K562 (cell line): ENCODE data around the gene PUM1. TPM values are rescaled to one million over a fixed set of nuclear protein-coding genes. Genes with fewer than 3 reads are reported as not detected.

Source experiments
- ATAC-seq: fragments of 200-7000 bp; cut with Tn5 transposase; 3 replicates; pipeline ENCODE4 v1.9.1; 2020; ENCODE audit warnings: moderate library complexity
- BruUV-seq: library from RNA; stranded (reverse); fragments of 400-500 nt; replicated peaks from 2 replicates; lab custom pipeline; 2021; lab: Mats Ljungman, UMichigan
- CTCF ChIA-PET: fragments of 300-600 bp; formaldehyde crosslinking; extraction: SDS; loops from one replicate; lab custom pipeline; 2021; ENCODE audit warnings: low intra/inter-chr PET ratio; lab: Yijun Ruan, JAX
- POLR2A ChIA-PET: fragments of 300-600, 350-650 bp; sonication (Branson Sonifier 250); formaldehyde crosslinking; extraction: SDS; loops from one replicate; lab custom pipeline; 2021; ENCODE audit warnings: antibody characterized with exemption, inconsistent platforms; lab: Yijun Ruan, JAX
- DNase-seq, 4 experiments: peaks; one replicate each; pipeline versions ENCODE4 v3.0.0 to v3.0.0-alpha.2; 2011 to 2018; ENCODE audit warnings: low spot score in 3 of 4, mixed read lengths in 3 of 4; ENCODE audit errors: extremely low read depth in 1 of 4
- FAIRE-seq: peaks from 2 replicates; lab custom pipeline; 2011; peaks lifted over from hg19 to GRCh38; lab: Jason Lieb, UNC
- H2AFZ ChIP-seq: 2 replicates; pipeline ENCODE4 v1.6.0; 2011; ENCODE audit warnings: low read depth, low read length, control low read depth, inconsistent platforms
- H3K27ac ChIP-seq: fragments of 200-600 bp; 3 replicates; pipeline ENCODE4 v1.8.0; 2011; ENCODE audit warnings: low read depth, mild to moderate bottlenecking, control low read depth, inconsistent platforms, low read length, moderate library complexity, mixed read lengths; ENCODE audit errors: extremely low read depth
- H3K27me3 ChIP-seq, 2 experiments: fragments of 300-600 bp in 1 of 2; 2 replicates in 1 of 2; 3 replicates in 1 of 2; pipeline versions ENCODE4 v1.6.0 to v1.8.0; 2011; ENCODE audit warnings: inconsistent platforms in 2 of 2, low read length in 2 of 2, mild to moderate bottlenecking in 1 of 2, mixed read lengths in 1 of 2, moderate library complexity in 1 of 2; ENCODE audit not compliant: control insufficient read depth in 2 of 2, insufficient read depth in 2 of 2
- H3K36me3 ChIP-seq: fragments of 300-600 bp; 3 replicates; pipeline ENCODE4 v1.8.0; 2011; ENCODE audit warnings: mild to moderate bottlenecking, low read length, inconsistent platforms; ENCODE audit not compliant: control insufficient read depth, insufficient read depth
- H3K4me1 ChIP-seq, 2 experiments: fragments of 200-600 bp in 1 of 2; replicated peaks in 1 of 2; 2 replicates in 1 of 2; 3 replicates in 1 of 2; pipeline versions ENCODE4 v1.5.1 to v1.8.0; 2011; ENCODE audit warnings: inconsistent platforms in 2 of 2, low read length in 2 of 2, mild to moderate bottlenecking in 1 of 2, mixed read lengths in 1 of 2, moderate library complexity in 1 of 2; ENCODE audit not compliant: control insufficient read depth in 2 of 2, insufficient read depth in 2 of 2
- H3K4me2 ChIP-seq: 2 replicates; pipeline ENCODE4 v1.6.1; 2011; ENCODE audit warnings: low read length, control low read depth, inconsistent platforms, mixed read lengths; ENCODE audit not compliant: insufficient read depth
- H3K4me3 ChIP-seq: fragments of 200-600 bp; sonication (generic), shearing (Covaris generic); 2 replicates; pipeline ENCODE4 v1.5.1; 2016; ENCODE audit warnings: control low read depth, inconsistent platforms
- H3K79me2 ChIP-seq: fragments of 200-600 bp; 3 replicates; pipeline ENCODE4 v1.8.0; 2011; ENCODE audit warnings: low read length, inconsistent platforms; ENCODE audit not compliant: control insufficient read depth, insufficient read depth
- H3K9ac ChIP-seq, 2 experiments: 2 replicates each; pipeline versions ENCODE4 v1.6.0 to v1.6.1; 2011; ENCODE audit warnings: low read depth in 2 of 2, low read length in 2 of 2, control low read depth in 1 of 2, inconsistent platforms in 1 of 2, mild to moderate bottlenecking in 1 of 2, mixed read lengths in 1 of 2; ENCODE audit not compliant: insufficient read depth in 1 of 2
- H3K9me1 ChIP-seq: one replicate; pipeline ENCODE4 v1.6.0; 2011; ENCODE audit warnings: inconsistent platforms, mild to moderate bottlenecking, low read length, moderate library complexity; ENCODE audit not compliant: control insufficient read depth, insufficient read depth
- H3K9me3 ChIP-seq: replicated peaks from 2 replicates; pipeline ENCODE4 v1.5.1; 2011; ENCODE audit warnings: low read depth, low read length, inconsistent platforms; ENCODE audit not compliant: control insufficient read depth, insufficient read depth
- H4K20me1 ChIP-seq: replicated peaks from 2 replicates; pipeline ENCODE4 v1.6.1; 2011; ENCODE audit warnings: low read length, inconsistent platforms, mixed read lengths; ENCODE audit not compliant: control insufficient read depth, insufficient read depth
- HDAC8 ChIP-seq: fragments of 450-650 bp; IDR thresholded peaks from 2 replicates; pipeline ENCODE4 v1.6.1; 2016; ENCODE audit warnings: mild to moderate bottlenecking, missing genetic modification characterization, moderate library complexity, missing compliant biosample characterization
- MTA1 ChIP-seq: fragments of 450-650 bp; IDR thresholded peaks from 2 replicates; pipeline ENCODE4 v1.6.1; 2017; ENCODE audit warnings: borderline replicate concordance
- RNF219 ChIP-seq: fragments of 250-450 bp; sonication (Bioruptor Pico); IDR thresholded peaks from 2 replicates; pipeline ENCODE4 v1.5.0; 2022; ENCODE audit warnings: mild to moderate bottlenecking
- TCF3 ChIP-seq: sonication (generic); formaldehyde crosslinking; IDR thresholded peaks from 2 replicates; pipeline ENCODE4 v1.4.0; 2020; ENCODE audit warnings: mild to moderate bottlenecking, missing genetic modification reagents
- ZBTB11 ChIP-seq, 3 experiments: fragments of 200-800 bp in 1 of 3; fragments of 250-450 bp in 1 of 3; fragments of 450-650 bp in 1 of 3; sonication (Bioruptor Pico) in 1 of 3; sonication (Bioruptor generic) in 1 of 3; formaldehyde crosslinking in 1 of 3; IDR thresholded peaks; 2 replicates each; pipeline versions ENCODE4 v1.6.1 to v1.8.0; 2016 to 2022; ENCODE audit warnings: mild to moderate bottlenecking in 2 of 3, missing genetic modification characterization in 2 of 3, missing compliant biosample characterization in 1 of 3, moderate library complexity in 1 of 3
- ZNF175 ChIP-seq: fragments of 200-800 bp; sonication (Bioruptor generic); IDR thresholded peaks from 2 replicates; pipeline ENCODE4 v1.6.1; 2016; ENCODE audit warnings: low read depth, mild to moderate bottlenecking, missing genetic modification characterization, missing compliant biosample characterization
- ZNF239 ChIP-seq: fragments of 250-450 bp; sonication (Bioruptor Pico); IDR thresholded peaks from 2 replicates; pipeline ENCODE4 v1.4.0; 2020; ENCODE audit warnings: mild to moderate bottlenecking
- WGBS: fragments of 100-300 bp; shearing (Covaris generic); methylation state at CpG from one replicate; pipeline ENCODE4 v1.1.6; 2016; ENCODE audit warnings: low coverage, mixed read lengths; ENCODE audit not compliant: insufficient coverage; ENCODE audit errors: missing lambda C conversion rate; 5-methylcytosine and 5-hydroxymethylcytosine counted together
- in situ Hi-C: fragments of 300-500 bp; cut with MboI; formaldehyde crosslinking; loops from 4 replicates; pipeline ENCODE4 v1.15.0; 2018; ENCODE audit warnings: inconsistent platforms, mixed read lengths
- intact Hi-C: fragments of 100-400 bp; cut with micrococcal nuclease; formaldehyde crosslinking; loops from 2 replicates; pipeline ENCODE4 v1.14.2; 2022
- polyA plus RNA-seq, 8 experiments: library from polyadenylated mRNA; depleted of rRNA in 4 of 8; stranded (reverse) in 5 of 8; unstranded in 3 of 8; fragments of >200 nt; fragmentation: Nextera tagmentation in 2 of 8; fragmentation: Illumina TruSeq in 1 of 8; extraction: Ambion mirVana in 2 of 8; extraction: Trizol in 1 of 8; gene quantifications; 2 replicates each; pipeline versions ENCODE4 v1.2.1 to v1.2.3, GENCODE V29; 2011 to 2014; ENCODE audit warnings: inconsistent platforms in 1 of 8, missing spikeins in 1 of 8
- total RNA-seq, 7 experiments: library from RNA; depleted of rRNA in 6 of 7; stranded (reverse); fragments of >200 nt in 6 of 7; fragmentation: Illumina TruSeq in 2 of 7; extraction: Trizol in 2 of 7; gene quantifications; 2 replicates each; pipeline versions ENCODE4 v1.2.1 to v1.2.3, GENCODE V29; 2011 to 2021; ENCODE audit warnings: low replicate concordance in 1 of 7

Gene PUM1
- total and polyA plus RNA-seq, 9 of the 15 experiments (the other 6 are each of a cell fraction or from before 2014, with no cell fraction given), result 37.7 to 104 (median 55.7) TPM

GRCh38 chr1:30905916-30906620 lies 159.4 kb downstream of the PUM1 start:
- H3K27me3 ChIP-seq, result no peaks in the 10 kb centered on the region
- no peak overlapping the region for H3K4me3 ChIP-seq
- H3K9me3 ChIP-seq, result no peaks in the 10 kb centered on the region
- H3K4me2 ChIP-seq, result no peak overlapping the region
- no peak for TF ChIP-seq ZNF175 (CRISPR knock-in tag)
- TF ChIP-seq TCF3, result no peak
- TF ChIP-seq ZNF239, result peak; percentile 55; the same call in 1 of the 2 replicates
- no peak for TF ChIP-seq ZBTB11 (CRISPR knock-in tag; IDR thresholded peaks at IDR 0.05)
- no peak for TF ChIP-seq HDAC8
- no peak for TF ChIP-seq RNF219
- TF ChIP-seq MTA1, result no peak
- TF ChIP-seq, all 486 proteins: peak for 1
- Histone ChIP-seq H3K9ac (peak overlapping the region in 1 of 2 experiments; percentile 61; a peak in 2 of 4 replicates), H3K79me2 (peaks cover 19% of the 10 kb centered on the region), H3K4me1 (peaks cover 39 to 66% of the 10 kb centered on the region in 2 experiments), H3K36me3 (no peaks in the 10 kb centered on the region), H3K27ac (no peak overlapping the region), H3K9me1 (no peaks in the 10 kb centered on the region), H4K20me1 (peaks cover 15% of the 10 kb centered on the region), H2AFZ (no peak overlapping the region)
- POLR2A ChIA-PET, result interaction anchor here (0.6 to 2.5 kb wide), 9 partner anchors 9 to 180 kb away, joined by 3 to 12 read pairs (median 4); no protein-coding TSS in a partner anchor
- no peak for FAIRE-seq
- DNase-seq, result no peak
- 57% methylated on average over 9 of the region's 9 CpGs for WGBS
- no TSS peak for BruUV-seq
- ATAC-seq, result no peak
- CTCF ChIA-PET, result no interaction called here
- in situ Hi-C loops, result no loop called here
- intact Hi-C loops, result no loop called here
